Left ventricle myocardium inferior (tissue), 1 donor: ENCODE measurements around the gene BCL11B. TPM values are rescaled to one million over a fixed set of nuclear protein-coding genes. Genes with fewer than 3 reads are reported as not detected.

Experiments used
- DNase-seq: peaks from one replicate; pipeline ENCODE4 v3.0.0-alpha.2; 2020
- H3K27ac ChIP-seq: fragments of 200-600 bp; replicated peaks from 2 replicates; pipeline ENCODE4 v1.8.0; 2021
- H3K27me3 ChIP-seq: fragments of 200-600 bp; 2 replicates; pipeline ENCODE4 v1.8.0; 2021; ENCODE audit warnings: low read depth
- H3K36me3 ChIP-seq: fragments of 200-600 bp; 2 replicates; pipeline ENCODE4 v1.8.0; 2021
- H3K4me1 ChIP-seq: fragments of 200-600 bp; 2 replicates; pipeline ENCODE4 v1.8.0; 2021
- H3K4me3 ChIP-seq: fragments of 200-600 bp; 2 replicates; pipeline ENCODE4 v1.8.0; 2021; ENCODE audit warnings: mild to moderate bottlenecking, moderate library complexity
- H3K9me3 ChIP-seq: fragments of 200-600 bp; replicated peaks from 2 replicates; pipeline ENCODE4 v1.8.0; 2021
- intact Hi-C: fragments of 100-400 bp; cut with micrococcal nuclease; formaldehyde crosslinking; loops from one replicate; pipeline ENCODE4 v1.11.0; 2022
- total RNA-seq: library from RNA; stranded (reverse); fragmentation: NEBNext Ultra II Directional; extraction: Animal tissue kit (Norgen Biotek cat#: 25700); gene quantifications from one replicate; pipeline ENCODE4 v1.2.1, GENCODE V29; 2021
- TF ChIP-seq, protein P1 (sequence below): fragments of 200-600 bp; IDR thresholded peaks from 2 replicates; pipeline ENCODE4 v1.8.0; 2021; ENCODE audit warnings: antibody characterized with exemption, mild to moderate bottlenecking, borderline replicate concordance
- donor health status: DM: no; HTN: yes; CAD: no; lungs with severe emphysema.

Gene BCL11B
- total RNA-seq, 1 donor from 2014 or later: 0.11 TPM

- DNase-seq: no peak
- Histone ChIP-seq H3K4me1 (no peaks in the 10 kb centered on the region), H3K4me3 (no peak overlapping the region), H3K9me3 (no peaks in the 10 kb centered on the region), H3K27me3 (peaks cover 69% of the 10 kb centered on the region), H3K36me3 (no peaks in the 10 kb centered on the region), H3K27ac (no peak overlapping the region)
- TF ChIP-seq, protein P1, sequence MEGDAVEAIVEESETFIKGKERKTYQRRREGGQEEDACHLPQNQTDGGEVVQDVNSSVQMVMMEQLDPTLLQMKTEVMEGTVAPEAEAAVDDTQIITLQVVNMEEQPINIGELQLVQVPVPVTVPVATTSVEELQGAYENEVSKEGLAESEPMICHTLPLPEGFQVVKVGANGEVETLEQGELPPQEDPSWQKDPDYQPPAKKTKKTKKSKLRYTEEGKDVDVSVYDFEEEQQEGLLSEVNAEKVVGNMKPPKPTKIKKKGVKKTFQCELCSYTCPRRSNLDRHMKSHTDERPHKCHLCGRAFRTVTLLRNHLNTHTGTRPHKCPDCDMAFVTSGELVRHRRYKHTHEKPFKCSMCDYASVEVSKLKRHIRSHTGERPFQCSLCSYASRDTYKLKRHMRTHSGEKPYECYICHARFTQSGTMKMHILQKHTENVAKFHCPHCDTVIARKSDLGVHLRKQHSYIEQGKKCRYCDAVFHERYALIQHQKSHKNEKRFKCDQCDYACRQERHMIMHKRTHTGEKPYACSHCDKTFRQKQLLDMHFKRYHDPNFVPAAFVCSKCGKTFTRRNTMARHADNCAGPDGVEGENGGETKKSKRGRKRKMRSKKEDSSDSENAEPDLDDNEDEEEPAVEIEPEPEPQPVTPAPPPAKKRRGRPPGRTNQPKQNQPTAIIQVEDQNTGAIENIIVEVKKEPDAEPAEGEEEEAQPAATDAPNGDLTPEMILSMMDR: no peak
- intact Hi-C loops: no loop called here
Observed at GRCh38 chr14:99123208-99123870, 148.7 kb downstream of the BCL11B start.

DNA sequence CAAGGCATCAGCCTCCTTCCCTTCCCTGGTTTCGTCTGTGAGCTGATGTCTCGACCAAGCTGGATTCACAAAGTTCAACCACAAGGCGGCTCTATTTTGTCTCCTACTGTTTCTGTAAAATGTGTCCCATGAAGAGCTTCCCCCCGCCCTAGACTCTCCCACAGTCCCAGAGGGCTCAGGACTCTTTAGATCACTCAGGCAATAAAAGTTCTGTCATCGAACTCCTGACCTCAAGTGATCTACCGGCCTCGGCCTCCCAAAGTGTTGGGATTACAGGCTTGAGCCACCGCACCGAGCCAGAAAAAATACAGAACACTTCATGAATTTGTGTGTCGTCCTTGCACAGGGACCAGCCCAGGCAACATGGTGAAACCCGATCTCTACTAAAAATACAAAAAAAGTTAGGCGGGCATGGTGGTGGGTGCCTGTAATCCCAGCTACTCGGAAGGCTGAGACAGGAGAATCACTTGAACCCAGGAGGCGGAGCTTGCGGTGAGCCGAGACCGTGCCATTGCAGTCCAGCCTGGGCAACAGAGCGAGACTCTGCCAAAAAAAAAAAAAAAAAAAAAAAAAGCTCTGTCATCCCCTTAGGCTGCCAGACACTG, 149.4 kb downstream of the BCL11B start:
- DNase-seq: no peak
- TF ChIP-seq, protein P1: no peak
- peaks cover 77% of the 10 kb centered on the region for H3K27me3 ChIP-seq

DNA sequence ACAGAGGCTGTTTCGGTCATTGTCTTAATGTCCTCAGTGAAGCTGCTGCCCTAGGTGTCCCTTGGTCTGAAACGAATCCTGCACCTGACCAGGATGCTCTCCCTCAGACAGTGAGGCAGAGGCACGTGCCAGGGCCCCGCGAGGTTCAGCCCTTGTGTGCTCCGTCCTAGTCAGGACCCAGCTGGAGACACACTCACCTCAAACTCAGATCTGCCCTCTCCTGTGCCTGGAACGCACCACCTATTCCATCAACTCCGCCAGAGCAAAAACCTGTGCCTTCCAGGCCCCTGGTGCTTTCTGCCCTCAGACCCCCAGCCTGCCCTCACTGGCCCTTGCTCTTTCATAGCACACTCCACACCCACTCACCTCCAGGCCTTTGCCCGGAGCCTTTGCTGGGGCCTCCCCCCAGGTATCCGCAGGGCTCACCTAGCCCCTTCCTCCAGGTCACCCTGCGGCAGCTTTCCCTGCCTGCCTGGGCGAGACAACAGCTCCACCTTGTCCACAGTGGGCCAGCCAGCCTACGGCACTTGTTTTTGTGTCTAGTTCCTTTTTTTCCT, 150.6 kb downstream of the BCL11B start:
- Histone ChIP-seq H3K27me3 (peaks cover 84% of the 10 kb centered on the region), H3K4me1 (no peaks in the 10 kb centered on the region), H3K36me3 (no peaks in the 10 kb centered on the region), H3K27ac (no peak overlapping the region), H3K9me3 (no peaks in the 10 kb centered on the region), H3K4me3 (no peak overlapping the region)
- DNase-seq: no peak
- TF ChIP-seq, protein P1: no peak
- intact Hi-C loops: no loop called here

More for the DNA sequence above, 149.4 kb downstream of the BCL11B start:
- Histone ChIP-seq H3K27ac (no peak overlapping the region), H3K36me3 (no peaks in the 10 kb centered on the region), H3K9me3 (no peaks in the 10 kb centered on the region), H3K4me3 (no peak overlapping the region), H3K4me1 (no peaks in the 10 kb centered on the region)
- intact Hi-C loops: no loop called here

- no peak overlapping the region for H3K27ac ChIP-seq
- no peaks in the 10 kb centered on the region for H3K9me3 ChIP-seq
- TF ChIP-seq, protein P1: no peak
- no peak overlapping the region for H3K4me3 ChIP-seq
- no peaks in the 10 kb centered on the region for H3K36me3 ChIP-seq
- no peaks in the 10 kb centered on the region for H3K4me1 ChIP-seq
- intact Hi-C loops: no loop called here
- H3K27me3 ChIP-seq: peaks cover 87% of the 10 kb centered on the region
- DNase-seq: no peak
Observed at GRCh38 chr14:99120526-99121318, 151.3 kb downstream of the BCL11B start.

DNA sequence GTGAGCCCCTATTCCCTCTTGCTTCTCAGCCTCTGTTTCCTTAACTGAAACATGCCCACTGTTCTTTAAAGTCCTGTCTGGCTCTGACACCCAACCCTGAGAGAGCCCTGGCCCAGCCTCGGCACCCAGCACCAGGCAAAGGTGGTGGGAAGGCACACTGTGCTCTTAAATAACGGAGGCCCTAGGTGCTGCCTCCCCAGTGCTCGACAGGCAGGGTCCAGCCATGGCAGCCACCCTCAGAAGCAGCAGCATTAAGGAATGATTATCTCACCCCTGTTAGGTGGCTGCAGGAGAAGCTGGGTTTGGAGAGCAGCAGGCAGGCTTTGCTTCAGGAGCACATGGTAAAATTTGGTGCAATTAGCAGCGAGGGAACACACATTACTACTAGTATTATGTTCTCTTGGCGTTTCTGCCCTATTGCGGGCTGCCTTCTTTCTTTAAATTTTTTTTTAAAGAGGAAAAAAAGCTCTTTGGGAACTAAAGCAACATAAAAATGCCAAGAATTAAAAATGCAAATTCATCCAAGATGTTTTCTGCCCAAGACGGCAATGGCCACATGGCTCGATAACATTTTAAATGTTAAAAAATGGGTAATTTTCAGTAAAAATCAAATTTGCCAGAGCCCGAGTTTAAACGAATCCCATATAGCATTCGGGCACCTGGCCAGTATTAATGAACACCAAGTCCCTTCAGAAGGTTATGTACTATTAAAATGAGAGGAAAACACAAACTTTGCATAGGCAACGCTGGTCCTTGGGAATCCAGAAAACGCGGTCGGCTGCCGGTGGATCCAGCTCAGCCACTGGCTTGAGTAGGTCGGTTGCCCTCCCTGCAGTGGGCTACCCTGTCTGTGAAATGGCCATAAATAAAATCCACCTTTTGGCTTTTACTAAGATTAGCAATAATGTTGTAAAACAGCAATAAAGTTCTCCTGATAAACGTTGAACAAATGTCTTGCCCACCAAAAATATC, 152.2 kb downstream of the BCL11B start:
- DNase-seq: no peak
- intact Hi-C loops: no loop called here
- Histone ChIP-seq H3K27ac (no peak overlapping the region), H3K27me3 (peaks cover 96% of the 10 kb centered on the region), H3K36me3 (no peaks in the 10 kb centered on the region), H3K4me3 (no peak overlapping the region), H3K4me1 (no peaks in the 10 kb centered on the region), H3K9me3 (peaks cover under 1% of the 10 kb centered on the region)
- TF ChIP-seq, protein P1: no peak
